GM12874 (cell line): ENCODE data around the gene SH3RF3.

Source experiments
- TF ChIP-seq, protein P1 (sequence below): IDR thresholded peaks from 2 replicates; pipeline ENCODE4 v1.5.1; 2011; ENCODE audit warnings: low read depth, mild to moderate bottlenecking, control low read depth, low read length, moderate library complexity; ENCODE audit not compliant: insufficient read depth

Gene SH3RF3

DNA sequence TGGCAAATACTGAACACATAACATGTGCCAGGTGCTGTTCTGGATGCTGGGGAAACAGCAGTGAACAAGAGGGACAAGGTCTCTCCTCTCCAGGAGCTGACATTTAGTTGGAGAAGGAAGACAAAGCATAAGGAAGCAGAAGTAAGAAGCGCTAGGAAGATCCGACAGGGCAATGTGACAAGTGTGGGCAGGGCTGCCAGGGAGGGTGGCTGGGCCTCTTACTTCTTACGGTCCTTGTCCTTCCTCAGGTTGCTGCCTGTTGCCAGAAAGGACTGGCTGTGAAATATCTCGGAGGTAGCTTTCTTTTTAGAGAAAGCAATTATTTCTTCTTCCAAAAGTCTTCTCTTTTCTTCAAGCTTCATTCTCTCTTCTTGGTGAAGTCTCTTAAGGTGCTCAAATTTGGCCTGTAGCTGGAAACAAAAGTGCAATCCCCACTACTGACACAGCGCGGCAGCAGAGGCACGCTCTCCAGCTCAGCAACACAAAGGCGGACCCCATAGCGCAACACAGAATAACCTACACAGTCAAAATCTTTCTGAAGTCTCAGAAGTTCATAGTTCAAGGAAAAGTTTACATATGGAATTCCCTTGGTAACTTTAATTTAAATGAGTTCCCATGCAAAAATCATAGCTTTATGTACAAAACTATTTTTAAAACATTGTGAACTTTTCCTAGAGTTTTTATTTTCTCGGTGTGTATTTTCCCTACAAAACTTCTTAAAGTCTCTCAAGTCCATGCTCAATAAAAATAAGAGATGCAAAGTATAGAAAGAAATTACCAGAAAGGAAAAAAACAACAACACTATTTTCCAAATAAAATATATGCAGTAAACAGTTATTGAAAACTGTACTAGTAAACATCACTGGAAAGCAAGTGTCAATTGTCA lies 417.1 kb downstream of the SH3RF3 start:
- TF ChIP-seq, protein P1, sequence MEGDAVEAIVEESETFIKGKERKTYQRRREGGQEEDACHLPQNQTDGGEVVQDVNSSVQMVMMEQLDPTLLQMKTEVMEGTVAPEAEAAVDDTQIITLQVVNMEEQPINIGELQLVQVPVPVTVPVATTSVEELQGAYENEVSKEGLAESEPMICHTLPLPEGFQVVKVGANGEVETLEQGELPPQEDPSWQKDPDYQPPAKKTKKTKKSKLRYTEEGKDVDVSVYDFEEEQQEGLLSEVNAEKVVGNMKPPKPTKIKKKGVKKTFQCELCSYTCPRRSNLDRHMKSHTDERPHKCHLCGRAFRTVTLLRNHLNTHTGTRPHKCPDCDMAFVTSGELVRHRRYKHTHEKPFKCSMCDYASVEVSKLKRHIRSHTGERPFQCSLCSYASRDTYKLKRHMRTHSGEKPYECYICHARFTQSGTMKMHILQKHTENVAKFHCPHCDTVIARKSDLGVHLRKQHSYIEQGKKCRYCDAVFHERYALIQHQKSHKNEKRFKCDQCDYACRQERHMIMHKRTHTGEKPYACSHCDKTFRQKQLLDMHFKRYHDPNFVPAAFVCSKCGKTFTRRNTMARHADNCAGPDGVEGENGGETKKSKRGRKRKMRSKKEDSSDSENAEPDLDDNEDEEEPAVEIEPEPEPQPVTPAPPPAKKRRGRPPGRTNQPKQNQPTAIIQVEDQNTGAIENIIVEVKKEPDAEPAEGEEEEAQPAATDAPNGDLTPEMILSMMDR = peak; percentile 87

DNA sequence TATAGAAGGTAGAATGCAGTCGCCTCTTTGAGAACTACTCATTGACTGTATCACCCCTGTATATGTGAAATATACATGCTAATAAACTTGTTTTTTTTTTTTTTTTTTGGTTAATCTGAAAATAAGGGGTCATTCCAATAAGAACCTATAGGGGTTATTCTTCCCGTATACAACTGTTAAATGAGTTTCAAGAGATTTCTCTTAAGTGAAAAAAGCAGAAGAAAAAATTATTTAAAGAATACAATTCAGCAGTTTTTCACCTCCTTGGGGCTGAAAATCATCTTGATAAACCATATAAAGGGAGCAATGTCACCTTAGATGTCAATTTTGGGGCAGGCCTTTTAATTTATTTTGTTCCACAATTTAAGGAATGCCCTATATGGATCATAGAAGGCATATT lies 418.3 kb downstream of the SH3RF3 start:
- TF ChIP-seq, protein P1 = no peak

DNA sequence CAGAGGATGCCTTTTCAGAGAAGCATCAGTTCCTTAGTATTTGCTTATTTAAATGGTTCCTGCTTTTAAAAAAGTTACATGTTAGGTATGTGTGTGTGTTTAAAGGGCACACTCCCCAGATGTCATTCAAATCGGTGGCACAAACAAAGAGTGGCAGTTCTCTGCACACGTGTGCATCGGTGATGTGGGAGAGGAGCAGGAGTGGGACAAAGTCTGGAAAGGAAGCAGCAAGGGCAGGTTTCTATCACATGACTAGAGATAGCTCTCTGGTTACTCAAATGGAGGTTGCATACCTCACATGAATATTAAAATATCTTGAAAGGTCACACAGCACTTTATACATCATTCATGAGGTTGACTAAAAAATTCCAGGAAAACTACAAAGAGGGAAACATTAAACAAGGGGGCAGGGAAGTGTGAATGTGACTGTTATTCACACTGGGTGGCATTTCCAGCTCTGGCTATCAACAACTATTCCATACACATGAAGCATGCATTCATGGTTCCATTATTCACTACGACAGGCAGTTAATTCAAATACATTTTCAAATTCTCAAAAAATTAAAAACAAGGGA lies 420.1 kb downstream of the SH3RF3 start:
- TF ChIP-seq, protein P1 = no peak
